Measurements from ENCODE around the gene SFT2D2. TPM values are rescaled to one million over a fixed set of nuclear protein-coding genes. Genes with fewer than 3 reads are reported as not detected.

The SFT2D2 gene
- total and polyA plus RNA-seq, 2 of the 8 experiments (the other 6 are each of a cell fraction or from before 2014, with no cell fraction given): 9.0 to 29.0 TPM

DNA sequence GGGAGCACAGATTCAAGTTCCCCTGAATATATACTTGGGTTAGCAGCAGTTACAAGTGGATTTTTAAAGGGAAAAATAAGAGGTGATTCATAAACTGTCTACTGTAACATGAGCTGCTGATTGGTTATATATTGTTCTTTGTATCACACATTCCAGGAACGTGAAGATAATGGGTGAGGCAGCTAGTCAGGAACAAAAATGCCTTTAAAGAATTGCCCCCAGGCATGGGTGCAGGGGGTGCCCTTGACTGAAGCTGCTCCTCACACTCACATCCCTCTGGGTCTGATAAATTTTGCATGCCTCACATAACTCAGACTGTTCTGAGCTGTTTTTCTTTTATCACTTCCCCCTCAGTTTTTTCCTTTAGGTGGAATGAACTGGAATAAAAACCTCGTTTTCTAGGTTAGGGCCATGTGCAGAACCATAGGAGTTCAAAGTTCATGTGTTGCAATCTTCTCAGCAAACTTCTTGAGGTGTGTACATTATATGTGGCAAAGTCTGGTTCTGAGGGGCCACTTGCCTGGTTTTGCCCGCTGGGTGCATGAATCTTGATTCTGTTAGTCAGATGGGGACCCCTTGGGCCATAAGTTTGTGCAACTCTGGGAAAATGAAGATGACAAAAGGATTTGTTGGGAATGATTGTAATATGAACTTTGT, 76.0 kb downstream of the SFT2D2 start (continued):
- TF ChIP-seq EZH2 (IDR thresholded peaks at IDR 0.05; ENCODE audit: low read depth, low read length, severe bottlenecking) (no peak), CHD2 (IDR thresholded peaks at IDR 0.05; ENCODE audit: low read length) (no peak), KDM4A (IDR thresholded peaks at IDR 0.05; ENCODE audit: low read depth, low read length, severe bottlenecking) (no peak), NANOG (IDR thresholded peaks at IDR 0.05; ENCODE audit: insufficient read depth, low read depth, low read length, poor library complexity, severe bottlenecking) (no peak)
- TF ChIP-seq, protein P1, sequence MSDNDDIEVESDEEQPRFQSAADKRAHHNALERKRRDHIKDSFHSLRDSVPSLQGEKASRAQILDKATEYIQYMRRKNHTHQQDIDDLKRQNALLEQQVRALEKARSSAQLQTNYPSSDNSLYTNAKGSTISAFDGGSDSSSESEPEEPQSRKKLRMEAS (IDR thresholded peaks at IDR 0.05): no peak
- TF ChIP-seq, protein P2, sequence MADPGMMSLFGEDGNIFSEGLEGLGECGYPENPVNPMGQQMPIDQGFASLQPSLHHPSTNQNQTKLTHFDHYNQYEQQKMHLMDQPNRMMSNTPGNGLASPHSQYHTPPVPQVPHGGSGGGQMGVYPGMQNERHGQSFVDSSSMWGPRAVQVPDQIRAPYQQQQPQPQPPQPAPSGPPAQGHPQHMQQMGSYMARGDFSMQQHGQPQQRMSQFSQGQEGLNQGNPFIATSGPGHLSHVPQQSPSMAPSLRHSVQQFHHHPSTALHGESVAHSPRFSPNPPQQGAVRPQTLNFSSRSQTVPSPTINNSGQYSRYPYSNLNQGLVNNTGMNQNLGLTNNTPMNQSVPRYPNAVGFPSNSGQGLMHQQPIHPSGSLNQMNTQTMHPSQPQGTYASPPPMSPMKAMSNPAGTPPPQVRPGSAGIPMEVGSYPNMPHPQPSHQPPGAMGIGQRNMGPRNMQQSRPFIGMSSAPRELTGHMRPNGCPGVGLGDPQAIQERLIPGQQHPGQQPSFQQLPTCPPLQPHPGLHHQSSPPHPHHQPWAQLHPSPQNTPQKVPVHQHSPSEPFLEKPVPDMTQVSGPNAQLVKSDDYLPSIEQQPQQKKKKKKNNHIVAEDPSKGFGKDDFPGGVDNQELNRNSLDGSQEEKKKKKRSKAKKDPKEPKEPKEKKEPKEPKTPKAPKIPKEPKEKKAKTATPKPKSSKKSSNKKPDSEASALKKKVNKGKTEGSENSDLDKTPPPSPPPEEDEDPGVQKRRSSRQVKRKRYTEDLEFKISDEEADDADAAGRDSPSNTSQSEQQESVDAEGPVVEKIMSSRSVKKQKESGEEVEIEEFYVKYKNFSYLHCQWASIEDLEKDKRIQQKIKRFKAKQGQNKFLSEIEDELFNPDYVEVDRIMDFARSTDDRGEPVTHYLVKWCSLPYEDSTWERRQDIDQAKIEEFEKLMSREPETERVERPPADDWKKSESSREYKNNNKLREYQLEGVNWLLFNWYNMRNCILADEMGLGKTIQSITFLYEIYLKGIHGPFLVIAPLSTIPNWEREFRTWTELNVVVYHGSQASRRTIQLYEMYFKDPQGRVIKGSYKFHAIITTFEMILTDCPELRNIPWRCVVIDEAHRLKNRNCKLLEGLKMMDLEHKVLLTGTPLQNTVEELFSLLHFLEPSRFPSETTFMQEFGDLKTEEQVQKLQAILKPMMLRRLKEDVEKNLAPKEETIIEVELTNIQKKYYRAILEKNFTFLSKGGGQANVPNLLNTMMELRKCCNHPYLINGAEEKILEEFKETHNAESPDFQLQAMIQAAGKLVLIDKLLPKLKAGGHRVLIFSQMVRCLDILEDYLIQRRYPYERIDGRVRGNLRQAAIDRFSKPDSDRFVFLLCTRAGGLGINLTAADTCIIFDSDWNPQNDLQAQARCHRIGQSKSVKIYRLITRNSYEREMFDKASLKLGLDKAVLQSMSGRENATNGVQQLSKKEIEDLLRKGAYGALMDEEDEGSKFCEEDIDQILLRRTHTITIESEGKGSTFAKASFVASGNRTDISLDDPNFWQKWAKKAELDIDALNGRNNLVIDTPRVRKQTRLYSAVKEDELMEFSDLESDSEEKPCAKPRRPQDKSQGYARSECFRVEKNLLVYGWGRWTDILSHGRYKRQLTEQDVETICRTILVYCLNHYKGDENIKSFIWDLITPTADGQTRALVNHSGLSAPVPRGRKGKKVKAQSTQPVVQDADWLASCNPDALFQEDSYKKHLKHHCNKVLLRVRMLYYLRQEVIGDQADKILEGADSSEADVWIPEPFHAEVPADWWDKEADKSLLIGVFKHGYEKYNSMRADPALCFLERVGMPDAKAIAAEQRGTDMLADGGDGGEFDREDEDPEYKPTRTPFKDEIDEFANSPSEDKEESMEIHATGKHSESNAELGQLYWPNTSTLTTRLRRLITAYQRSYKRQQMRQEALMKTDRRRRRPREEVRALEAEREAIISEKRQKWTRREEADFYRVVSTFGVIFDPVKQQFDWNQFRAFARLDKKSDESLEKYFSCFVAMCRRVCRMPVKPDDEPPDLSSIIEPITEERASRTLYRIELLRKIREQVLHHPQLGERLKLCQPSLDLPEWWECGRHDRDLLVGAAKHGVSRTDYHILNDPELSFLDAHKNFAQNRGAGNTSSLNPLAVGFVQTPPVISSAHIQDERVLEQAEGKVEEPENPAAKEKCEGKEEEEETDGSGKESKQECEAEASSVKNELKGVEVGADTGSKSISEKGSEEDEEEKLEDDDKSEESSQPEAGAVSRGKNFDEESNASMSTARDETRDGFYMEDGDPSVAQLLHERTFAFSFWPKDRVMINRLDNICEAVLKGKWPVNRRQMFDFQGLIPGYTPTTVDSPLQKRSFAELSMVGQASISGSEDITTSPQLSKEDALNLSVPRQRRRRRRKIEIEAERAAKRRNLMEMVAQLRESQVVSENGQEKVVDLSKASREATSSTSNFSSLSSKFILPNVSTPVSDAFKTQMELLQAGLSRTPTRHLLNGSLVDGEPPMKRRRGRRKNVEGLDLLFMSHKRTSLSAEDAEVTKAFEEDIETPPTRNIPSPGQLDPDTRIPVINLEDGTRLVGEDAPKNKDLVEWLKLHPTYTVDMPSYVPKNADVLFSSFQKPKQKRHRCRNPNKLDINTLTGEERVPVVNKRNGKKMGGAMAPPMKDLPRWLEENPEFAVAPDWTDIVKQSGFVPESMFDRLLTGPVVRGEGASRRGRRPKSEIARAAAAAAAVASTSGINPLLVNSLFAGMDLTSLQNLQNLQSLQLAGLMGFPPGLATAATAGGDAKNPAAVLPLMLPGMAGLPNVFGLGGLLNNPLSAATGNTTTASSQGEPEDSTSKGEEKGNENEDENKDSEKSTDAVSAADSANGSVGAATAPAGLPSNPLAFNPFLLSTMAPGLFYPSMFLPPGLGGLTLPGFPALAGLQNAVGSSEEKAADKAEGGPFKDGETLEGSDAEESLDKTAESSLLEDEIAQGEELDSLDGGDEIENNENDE (IDR thresholded peaks at IDR 0.05; ENCODE audit: insufficient replicate concordance, low read length): no peak

Data from H1 (cell line).